GM12878 (cell line): Measurements from ENCODE around the gene IER5L. TPM values are rescaled to one million over a fixed set of nuclear protein-coding genes. Genes with fewer than 3 reads are reported as not detected.
A peak's percentile ranks its signal among the peaks of the same experiment; 100 is the strongest.

Source experiments
- BHLHE40 ChIP-seq, 2 experiments: fragments of 450-650 bp in 1 of 2; IDR thresholded peaks; 2 replicates each; pipeline ENCODE4 v1.6.1; 2011 to 2017; ENCODE audit warnings: low read depth in 2 of 2, borderline replicate concordance in 1 of 2, improper control_type of control experiment in 1 of 2, low read length in 1 of 2, mild to moderate bottlenecking in 1 of 2
- CBX5 ChIP-seq: sonication (generic); IDR thresholded peaks from 2 replicates; pipeline ENCODE4 v1.6.1; 2016; ENCODE audit warnings: low read depth, moderate library complexity, mild to moderate bottlenecking, inconsistent platforms
- FOS ChIP-seq: IDR thresholded peaks from 3 replicates; pipeline ENCODE4 v1.6.1; 2011; ENCODE audit warnings: borderline replicate concordance; ENCODE audit not compliant: insufficient read length; ENCODE audit errors: extremely low read depth
- KDM1A ChIP-seq: fragments of 200-600 bp; sonication (generic); IDR thresholded peaks from 2 replicates; pipeline ENCODE4 v1.6.1; 2016; ENCODE audit warnings: borderline replicate concordance
- MEF2B ChIP-seq: fragments of 450-650 bp; IDR thresholded peaks from 2 replicates; pipeline ENCODE4 v1.6.1; 2018; ENCODE audit warnings: mild to moderate bottlenecking, moderate library complexity; ENCODE audit not compliant: partially characterized antibody, poor library complexity, severe bottlenecking
- MXI1 ChIP-seq: fragments of 150-350 bp; IDR thresholded peaks from 2 replicates; pipeline ENCODE4 v1.6.1; 2011; ENCODE audit warnings: low read depth, mild to moderate bottlenecking, inconsistent platforms, low read length, improper control_type of control experiment
- PAX8 ChIP-seq: fragments of 450-650 bp; IDR thresholded peaks from 2 replicates; pipeline ENCODE4 v1.6.1; 2017; ENCODE audit warnings: mild to moderate bottlenecking, moderate library complexity
- SREBF1 ChIP-seq: IDR thresholded peaks from 2 replicates; pipeline ENCODE4 v1.6.1; 2012; ENCODE audit warnings: mild to moderate bottlenecking, low read length
- TARDBP ChIP-seq: IDR thresholded peaks from 2 replicates; pipeline ENCODE4 v1.6.1; 2016; ENCODE audit warnings: borderline replicate concordance
- polyA plus RNA-seq, 11 experiments: library from polyadenylated mRNA; depleted of rRNA in 4 of 11; unstranded in 6 of 11; stranded (reverse) in 5 of 11; fragments of >200 nt; fragmentation: Nextera tagmentation in 4 of 11; fragmentation: Illumina TruSeq in 1 of 11; extraction: Ambion mirVana in 4 of 11; extraction: Trizol in 1 of 11; gene quantifications; 1 replicate in 1 of 11; 2 replicates in 10 of 11; pipeline versions ENCODE4 v1.2.1 to v1.2.3, GENCODE V29; 2011 to 2016; ENCODE audit warnings: inconsistent platforms in 2 of 11, missing spikeins in 2 of 11, low read depth in 1 of 11
- total RNA-seq, 4 experiments: library from RNA; depleted of rRNA in 3 of 4; stranded (reverse); fragments of >200 nt in 3 of 4; fragmentation: Illumina TruSeq in 1 of 4; extraction: Trizol in 1 of 4; gene quantifications; 2 replicates each; pipeline versions ENCODE4 v1.2.1 to v1.2.3, GENCODE V29; 2013 to 2021
- TF ChIP-seq, protein P1 (sequence below): fragments of 450-650 bp; IDR thresholded peaks from 2 replicates; pipeline ENCODE4 v1.6.1; 2016; ENCODE audit warnings: mild to moderate bottlenecking
- TF ChIP-seq, protein P2 (sequence below): fragments of 150-350 bp; IDR thresholded peaks from 2 replicates; pipeline ENCODE4 v1.6.1; 2016; ENCODE audit warnings: low read depth, low read length

Gene IER5L
- total and polyA plus RNA-seq, 10 of the 15 experiments (the other 5 are each of a cell fraction or from before 2014, with no cell fraction given), result 0.04 to 1.4 (median 0.17) TPM

DNA sequence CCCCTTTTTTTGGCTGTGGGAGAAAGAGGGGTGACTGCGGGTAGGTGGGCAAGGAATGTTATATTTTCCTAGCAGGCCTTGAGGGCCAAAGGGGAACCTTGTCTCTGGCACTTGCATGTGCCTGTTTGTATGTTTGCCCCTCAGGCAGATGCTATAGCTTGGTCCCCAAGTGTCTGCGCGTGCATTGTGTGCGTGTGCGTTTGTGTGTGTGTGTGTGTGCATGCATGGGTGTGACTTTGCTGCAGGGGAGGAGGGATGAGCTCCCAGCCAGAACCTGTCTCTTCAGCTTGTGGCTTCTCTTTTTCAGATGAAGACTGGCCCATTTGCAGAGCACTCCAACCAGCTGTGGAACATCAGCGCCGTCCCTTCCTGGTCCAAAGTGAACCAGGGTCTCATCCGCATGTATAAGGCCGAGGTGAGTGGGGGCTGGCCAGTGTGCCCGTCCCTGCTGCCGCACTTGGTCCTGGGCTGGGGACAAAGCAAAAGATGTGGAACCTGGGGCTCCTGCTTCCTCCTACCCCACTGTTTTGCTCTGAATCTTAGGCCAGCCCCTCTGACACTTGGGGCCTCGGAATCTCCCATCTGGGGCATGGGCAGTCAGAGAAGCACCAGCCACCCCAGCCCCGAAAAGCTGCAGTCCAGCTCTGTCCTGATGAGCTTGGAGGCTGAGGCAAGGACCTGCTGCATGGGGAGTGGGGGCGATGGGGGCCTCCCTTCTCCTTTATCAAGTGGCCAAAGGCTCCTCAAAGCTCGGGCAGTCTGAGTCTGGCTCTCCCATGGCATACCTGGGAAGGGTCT lies 35.7 kb downstream of the IER5L start (continued):
- TF ChIP-seq, protein P1, sequence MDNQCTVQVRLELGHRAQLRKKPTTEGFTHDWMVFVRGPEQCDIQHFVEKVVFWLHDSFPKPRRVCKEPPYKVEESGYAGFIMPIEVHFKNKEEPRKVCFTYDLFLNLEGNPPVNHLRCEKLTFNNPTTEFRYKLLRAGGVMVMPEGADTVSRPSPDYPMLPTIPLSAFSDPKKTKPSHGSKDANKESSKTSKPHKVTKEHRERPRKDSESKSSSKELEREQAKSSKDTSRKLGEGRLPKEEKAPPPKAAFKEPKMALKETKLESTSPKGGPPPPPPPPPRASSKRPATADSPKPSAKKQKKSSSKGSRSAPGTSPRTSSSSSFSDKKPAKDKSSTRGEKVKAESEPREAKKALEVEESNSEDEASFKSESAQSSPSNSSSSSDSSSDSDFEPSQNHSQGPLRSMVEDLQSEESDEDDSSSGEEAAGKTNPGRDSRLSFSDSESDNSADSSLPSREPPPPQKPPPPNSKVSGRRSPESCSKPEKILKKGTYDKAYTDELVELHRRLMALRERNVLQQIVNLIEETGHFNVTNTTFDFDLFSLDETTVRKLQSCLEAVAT, result peak; percentile 84
- no peak for TF ChIP-seq MXI1
- TF ChIP-seq FOS, result no peak
- no peak for TF ChIP-seq CBX5
- no peak for TF ChIP-seq TARDBP
- no peak for TF ChIP-seq MEF2B
- peak in 1 of 2 experiments; percentile 4; a peak in 1 of 4 replicates for TF ChIP-seq BHLHE40 (IDR thresholded peaks at IDR 0.05; ENCODE audit: borderline replicate concordance in 1 of 2, low read depth in 2 of 2, low read length in 1 of 2)
- TF ChIP-seq KDM1A, result no peak
- TF ChIP-seq SREBF1, result no peak
- TF ChIP-seq PAX8, result no peak
- TF ChIP-seq, protein P2, sequence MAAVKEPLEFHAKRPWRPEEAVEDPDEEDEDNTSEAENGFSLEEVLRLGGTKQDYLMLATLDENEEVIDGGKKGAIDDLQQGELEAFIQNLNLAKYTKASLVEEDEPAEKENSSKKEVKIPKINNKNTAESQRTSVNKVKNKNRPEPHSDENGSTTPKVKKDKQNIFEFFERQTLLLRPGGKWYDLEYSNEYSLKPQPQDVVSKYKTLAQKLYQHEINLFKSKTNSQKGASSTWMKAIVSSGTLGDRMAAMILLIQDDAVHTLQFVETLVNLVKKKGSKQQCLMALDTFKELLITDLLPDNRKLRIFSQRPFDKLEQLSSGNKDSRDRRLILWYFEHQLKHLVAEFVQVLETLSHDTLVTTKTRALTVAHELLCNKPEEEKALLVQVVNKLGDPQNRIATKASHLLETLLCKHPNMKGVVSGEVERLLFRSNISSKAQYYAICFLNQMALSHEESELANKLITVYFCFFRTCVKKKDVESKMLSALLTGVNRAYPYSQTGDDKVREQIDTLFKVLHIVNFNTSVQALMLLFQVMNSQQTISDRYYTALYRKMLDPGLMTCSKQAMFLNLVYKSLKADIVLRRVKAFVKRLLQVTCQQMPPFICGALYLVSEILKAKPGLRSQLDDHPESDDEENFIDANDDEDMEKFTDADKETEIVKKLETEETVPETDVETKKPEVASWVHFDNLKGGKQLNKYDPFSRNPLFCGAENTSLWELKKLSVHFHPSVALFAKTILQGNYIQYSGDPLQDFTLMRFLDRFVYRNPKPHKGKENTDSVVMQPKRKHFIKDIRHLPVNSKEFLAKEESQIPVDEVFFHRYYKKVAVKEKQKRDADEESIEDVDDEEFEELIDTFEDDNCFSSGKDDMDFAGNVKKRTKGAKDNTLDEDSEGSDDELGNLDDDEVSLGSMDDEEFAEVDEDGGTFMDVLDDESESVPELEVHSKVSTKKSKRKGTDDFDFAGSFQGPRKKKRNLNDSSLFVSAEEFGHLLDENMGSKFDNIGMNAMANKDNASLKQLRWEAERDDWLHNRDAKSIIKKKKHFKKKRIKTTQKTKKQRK, result no peak
